GM10266 (cell line): ENCODE data around the gene PRR19.

Experiments
- DNase-seq: peaks from one replicate; pipeline ENCODE4 v3.0.0; 2012; ENCODE audit errors: extremely low spot score
- CTCF ChIP-seq: IDR thresholded peaks from 2 replicates; pipeline ENCODE4 v1.5.1; 2012; ENCODE audit warnings: mild to moderate bottlenecking, low read depth; ENCODE audit not compliant: control insufficient read depth, insufficient read depth; ENCODE audit errors: missing control alignments

Gene PRR19

GRCh38 chr19:42315024-42315423 is 13.1 kb downstream of the PRR19 start:
- DNase-seq = no peak
- no peak for TF ChIP-seq CTCF

- DNase-seq = peak; percentile 75
Observed at GRCh38 chr19:42316223-42317211, 14.6 kb downstream of the PRR19 start.

GRCh38 chr19:42317535-42317934 is 15.6 kb downstream of the PRR19 start:
- no peak for TF ChIP-seq CTCF
- no peak for DNase-seq

More at GRCh38 chr19:42316223-42317211, 14.6 kb downstream of the PRR19 start:
- TF ChIP-seq CTCF = no peak

- DNase-seq = no peak
- TF ChIP-seq CTCF = no peak
Observed at GRCh38 chr19:42322305-42322704, 20.4 kb downstream of the PRR19 start.

GRCh38 chr19:42323473-42323851 is 21.5 kb downstream of the PRR19 start:
- no peak for TF ChIP-seq CTCF
- DNase-seq = no peak

- no peak for TF ChIP-seq CTCF
- no peak for DNase-seq
Observed at GRCh38 chr19:42323852-42324654, 22.1 kb downstream of the PRR19 start.
